Activated CD4-positive, alpha-beta memory T cell treated with anti-CD3 and anti-CD28 coated beads for 36 hours (primary cell): ENCODE results near the gene RGS17. TPM values are rescaled to one million over a fixed set of nuclear protein-coding genes. Genes with fewer than 3 reads are reported as not detected.
"Not testable (repeated sequence)": the region's sequence is repeated elsewhere in the genome, so short reads cannot be mapped to it uniquely, and the experiment has no call there.

Source experiments
- CTCF ChIA-PET: fragments of 350-600 bp; sonication (Branson Sonifier 250); formaldehyde crosslinking; loops from one replicate; lab custom pipeline; 2021; ENCODE audit warnings: antibody characterized with exemption, inconsistent platforms; lab: Charles Lee
- POLR2A ChIA-PET: fragments of 350-600 bp; sonication (Branson Sonifier 250); formaldehyde crosslinking; loops from one replicate; lab custom pipeline; 2021; ENCODE audit warnings: antibody characterized with exemption; lab: Charles Lee
- DNase-seq: peaks from one replicate; pipeline ENCODE4 v3.0.0-alpha.2; 2020
- H3K27ac Mint-ChIP-seq: one replicate; pipeline ENCODE4 v1.8.0; 2021; ENCODE audit warnings: mixed read lengths
- H3K27me3 Mint-ChIP-seq: one replicate; pipeline ENCODE4 v1.8.0; 2021; ENCODE audit warnings: mixed read lengths
- H3K36me3 Mint-ChIP-seq: one replicate; pipeline ENCODE4 v1.8.0; 2021; ENCODE audit warnings: mixed read lengths
- H3K4me1 Mint-ChIP-seq: one replicate; pipeline ENCODE4 v1.8.0; 2021; ENCODE audit warnings: low read depth, mixed read lengths
- H3K4me3 Mint-ChIP-seq: one replicate; pipeline ENCODE4 v1.8.0; 2021; ENCODE audit warnings: mild to moderate bottlenecking, mixed read lengths
- H3K9me3 Mint-ChIP-seq: one replicate; pipeline ENCODE4 v1.8.0; 2021; ENCODE audit warnings: mixed read lengths
- intact Hi-C: fragments of 100-400 bp; cut with micrococcal nuclease; formaldehyde crosslinking; loops from one replicate; pipeline ENCODE4 v1.15.1; 2023
- total RNA-seq, 2 experiments: library from RNA; stranded (reverse); gene quantifications; one replicate each; pipeline ENCODE4 v1.2.3, GENCODE V29; 2021

Gene RGS17
- total RNA-seq, 2 experiments from 2014 or later: not detected

GRCh38 chr6:153117986-153118879, 12.8 kb downstream of the RGS17 start:
- Mint-ChIP-seq H3K36me3 (no peaks in the 10 kb centered on the region), H3K9me3 (peaks cover 6% of the 10 kb centered on the region), H3K4me3 (no peak overlapping the region), H3K27ac (no peak overlapping the region), H3K27me3 (peaks cover 7% of the 10 kb centered on the region), H3K4me1 (peaks cover 3% of the 10 kb centered on the region)
- ChIA-PET POLR2A (no interaction called here), CTCF (no interaction called here)
- intact Hi-C loops: no loop called here
- no peak for DNase-seq

GRCh38 chr6:153111082-153111481, 20.0 kb downstream of the RGS17 start:
- POLR2A ChIA-PET, intact Hi-C loops, H3K27ac Mint-ChIP-seq, CTCF ChIA-PET, H3K4me1 Mint-ChIP-seq, H3K4me3 Mint-ChIP-seq, H3K36me3 Mint-ChIP-seq, DNase-seq, H3K27me3 Mint-ChIP-seq: not testable (repeated sequence)
- H3K9me3 Mint-ChIP-seq: peaks cover 18% of the 10 kb centered on the region

GRCh38 chr6:153110612-153111011, 20.5 kb downstream of the RGS17 start:
- CTCF ChIA-PET, H3K36me3 Mint-ChIP-seq, H3K4me3 Mint-ChIP-seq, H3K27me3 Mint-ChIP-seq, POLR2A ChIA-PET, H3K27ac Mint-ChIP-seq, DNase-seq, H3K4me1 Mint-ChIP-seq, intact Hi-C loops: not testable (repeated sequence)
- H3K9me3 Mint-ChIP-seq: peaks cover 18% of the 10 kb centered on the region

GRCh38 chr6:153108315-153108714, 22.8 kb downstream of the RGS17 start:
- intact Hi-C loops: no loop called here
- Mint-ChIP-seq H3K4me3 (no peak overlapping the region), H3K36me3 (peaks cover 2% of the 10 kb centered on the region), H3K4me1 (no peaks in the 10 kb centered on the region), H3K9me3 (peaks cover 13% of the 10 kb centered on the region), H3K27ac (no peak overlapping the region), H3K27me3 (peaks cover 2% of the 10 kb centered on the region)
- CTCF ChIA-PET: no interaction called here
- no peak for DNase-seq
- POLR2A ChIA-PET: no interaction called here

DNA sequence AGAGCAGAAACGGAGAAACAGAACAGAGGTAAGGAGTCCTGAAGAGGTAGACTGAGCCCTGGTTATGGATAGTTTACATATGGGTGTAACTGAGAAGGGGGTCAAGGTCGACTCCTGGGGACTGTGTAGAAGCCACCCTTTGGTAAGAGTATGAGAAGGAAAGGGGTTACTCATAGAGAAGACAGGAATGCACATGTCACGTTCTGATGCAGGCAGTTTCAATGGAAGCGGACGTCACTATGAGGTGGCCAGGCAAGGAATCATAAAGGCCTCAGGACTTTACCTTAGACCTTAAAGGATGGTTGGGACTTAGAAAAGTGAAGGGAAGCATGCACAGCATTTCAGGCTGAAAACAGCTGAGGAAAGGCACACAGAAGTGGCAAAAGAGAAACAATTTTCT, 25.1 kb downstream of the RGS17 start:
- Mint-ChIP-seq H3K36me3 (no peaks in the 10 kb centered on the region), H3K27ac (no peak overlapping the region), H3K4me3 (no peak overlapping the region), H3K27me3 (peaks cover 2% of the 10 kb centered on the region), H3K9me3 (no peaks in the 10 kb centered on the region), H3K4me1 (no peaks in the 10 kb centered on the region)
- DNase-seq: no peak
- ChIA-PET CTCF (no interaction called here), POLR2A (no interaction called here)
- intact Hi-C loops: no loop called here

DNA sequence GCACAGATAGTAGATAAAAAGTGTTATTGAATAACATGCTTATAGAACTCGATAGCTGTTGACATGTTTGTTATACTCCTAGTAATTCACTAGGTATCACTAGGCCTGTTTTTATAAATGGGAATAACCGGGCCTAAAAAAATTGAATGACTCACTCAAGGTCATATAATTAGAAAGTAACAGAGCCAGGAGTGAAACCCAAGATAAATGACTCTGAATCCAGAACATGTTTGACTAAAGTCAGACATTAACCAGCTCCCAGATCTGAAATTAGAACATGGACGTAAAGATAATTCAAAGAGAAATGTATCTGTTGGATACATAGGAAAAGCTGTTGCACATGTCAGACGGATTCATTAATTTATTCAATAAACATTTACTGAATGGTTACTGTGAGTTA, 26.9 kb downstream of the RGS17 start:
- CTCF ChIA-PET: no interaction called here
- POLR2A ChIA-PET: no interaction called here

DNA sequence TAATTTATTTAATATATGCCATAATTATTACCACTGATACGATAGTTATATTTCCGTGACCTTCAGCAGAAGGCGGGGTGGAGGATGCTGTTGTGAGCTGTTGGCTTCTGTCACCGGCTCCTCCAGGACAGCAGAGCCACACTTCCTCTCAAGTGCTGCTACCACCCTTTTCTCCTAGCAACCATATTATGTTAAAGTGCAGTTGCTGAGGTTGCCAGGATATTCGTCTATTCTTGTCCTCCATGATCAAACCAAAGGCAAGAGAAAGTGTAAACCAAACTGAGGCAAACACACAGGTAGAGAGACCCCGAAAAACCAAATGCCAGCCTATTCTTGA, 27.8 kb downstream of the RGS17 start:
- intact Hi-C loops: no loop called here
- no peak overlapping the region for H3K27ac Mint-ChIP-seq
- no peak for DNase-seq
- no peaks in the 10 kb centered on the region for H3K4me1 Mint-ChIP-seq
- ChIA-PET CTCF (no interaction called here), POLR2A (no interaction called here)
- no peak overlapping the region for H3K4me3 Mint-ChIP-seq
- H3K27me3 Mint-ChIP-seq: peaks cover 4% of the 10 kb centered on the region
- no peaks in the 10 kb centered on the region for H3K36me3 Mint-ChIP-seq
- H3K9me3 Mint-ChIP-seq: no peaks in the 10 kb centered on the region

More for the DNA sequence above, 26.9 kb downstream of the RGS17 start:
- H3K27me3 Mint-ChIP-seq: peaks cover 4% of the 10 kb centered on the region
- intact Hi-C loops: no loop called here
- H3K27ac Mint-ChIP-seq: no peak overlapping the region
- H3K9me3 Mint-ChIP-seq: no peaks in the 10 kb centered on the region
- no peaks in the 10 kb centered on the region for H3K36me3 Mint-ChIP-seq
- no peak for DNase-seq
- no peaks in the 10 kb centered on the region for H3K4me1 Mint-ChIP-seq
- no peak overlapping the region for H3K4me3 Mint-ChIP-seq

DNA sequence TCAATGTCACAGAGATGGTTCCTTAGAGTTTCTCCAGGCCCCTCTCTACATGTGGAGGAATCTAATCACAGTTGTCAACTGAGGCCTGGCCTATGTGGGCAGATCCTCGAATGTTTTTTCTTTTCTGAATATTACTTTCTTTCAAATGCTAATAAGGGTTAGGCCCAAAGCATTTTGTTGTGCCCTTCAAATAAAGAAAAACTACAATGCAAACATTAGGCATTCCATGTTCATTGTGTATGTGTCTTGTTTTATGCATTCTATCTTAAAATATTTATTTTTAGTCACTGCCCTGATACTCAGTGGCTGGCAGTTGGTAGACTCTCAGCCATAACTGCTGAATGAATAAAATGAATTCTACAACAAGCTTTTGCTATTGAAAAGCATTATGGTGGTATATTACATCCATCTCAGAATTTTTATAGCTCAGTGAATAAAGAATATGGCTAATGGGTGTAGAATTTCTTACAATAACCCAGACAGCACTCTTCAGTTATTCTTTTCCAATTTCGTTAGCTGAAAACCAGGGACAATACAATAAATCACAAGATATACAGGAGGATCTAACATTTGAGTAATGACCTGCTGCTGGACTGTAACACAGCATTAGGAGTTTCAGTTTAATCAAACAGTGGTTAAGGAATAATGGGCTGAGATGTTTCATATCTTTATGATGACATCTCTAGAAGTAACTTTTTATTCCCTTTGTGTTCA, 28.3 kb downstream of the RGS17 start:
- ChIA-PET CTCF (no interaction called here), POLR2A (no interaction called here)
- no peak for DNase-seq
- Mint-ChIP-seq H3K36me3 (no peaks in the 10 kb centered on the region), H3K4me3 (no peak overlapping the region), H3K9me3 (no peaks in the 10 kb centered on the region), H3K27ac (no peak overlapping the region), H3K27me3 (peaks cover 4% of the 10 kb centered on the region), H3K4me1 (no peaks in the 10 kb centered on the region)
- intact Hi-C loops: no loop called here

DNA sequence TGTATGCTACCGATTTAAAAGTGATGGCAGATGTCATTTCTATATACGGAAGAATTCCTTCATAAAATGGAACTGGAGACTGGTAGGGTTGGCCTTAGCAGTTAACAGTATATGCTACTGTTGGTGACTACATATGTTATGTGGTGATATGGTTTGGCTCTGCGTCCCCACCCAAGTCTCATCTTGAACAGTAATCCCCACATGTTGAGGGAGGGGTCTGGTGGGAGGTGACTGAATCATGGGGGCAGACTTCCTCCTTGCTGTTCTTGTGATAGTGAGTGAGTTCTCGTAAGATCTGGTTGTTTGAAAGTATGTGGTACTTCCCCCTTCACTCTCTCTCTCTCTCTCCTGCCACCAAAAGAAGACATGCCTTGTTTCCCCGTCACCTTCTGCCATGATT, 29.6 kb downstream of the RGS17 start:
- Mint-ChIP-seq H3K36me3 (no peaks in the 10 kb centered on the region), H3K9me3 (no peaks in the 10 kb centered on the region), H3K27ac (no peak overlapping the region), H3K27me3 (peaks cover 7% of the 10 kb centered on the region), H3K4me3 (no peak overlapping the region), H3K4me1 (no peaks in the 10 kb centered on the region)
- no peak for DNase-seq
- intact Hi-C loops: no loop called here
- ChIA-PET CTCF (no interaction called here), POLR2A (no interaction called here)

DNA sequence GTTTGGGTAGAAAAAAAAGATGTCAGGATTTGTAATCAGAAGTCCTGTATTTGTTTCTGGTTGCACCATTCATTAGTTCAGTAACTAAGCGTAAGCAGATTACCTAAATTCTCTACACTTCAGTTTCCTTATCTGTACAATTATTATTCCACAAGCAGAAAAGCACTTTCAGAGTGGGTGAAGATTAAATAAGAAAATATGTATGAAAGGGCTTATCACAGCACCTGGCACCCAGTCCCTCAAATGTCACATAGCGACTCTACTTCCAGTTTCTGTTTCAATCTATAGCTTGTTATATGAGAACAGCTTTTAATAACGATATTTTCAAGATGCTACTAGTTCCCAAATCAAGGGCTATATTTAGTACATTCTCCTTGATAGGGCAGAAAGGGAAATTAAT, 31.4 kb downstream of the RGS17 start:
- ChIA-PET POLR2A (no interaction called here), CTCF (no interaction called here)
- no peak overlapping the region for H3K4me3 Mint-ChIP-seq
- intact Hi-C loops: no loop called here
- DNase-seq: no peak
- no peaks in the 10 kb centered on the region for H3K4me1 Mint-ChIP-seq
- no peak overlapping the region for H3K27ac Mint-ChIP-seq
- no peaks in the 10 kb centered on the region for H3K36me3 Mint-ChIP-seq
- peaks cover 11% of the 10 kb centered on the region for H3K27me3 Mint-ChIP-seq
- no peaks in the 10 kb centered on the region for H3K9me3 Mint-ChIP-seq

DNA sequence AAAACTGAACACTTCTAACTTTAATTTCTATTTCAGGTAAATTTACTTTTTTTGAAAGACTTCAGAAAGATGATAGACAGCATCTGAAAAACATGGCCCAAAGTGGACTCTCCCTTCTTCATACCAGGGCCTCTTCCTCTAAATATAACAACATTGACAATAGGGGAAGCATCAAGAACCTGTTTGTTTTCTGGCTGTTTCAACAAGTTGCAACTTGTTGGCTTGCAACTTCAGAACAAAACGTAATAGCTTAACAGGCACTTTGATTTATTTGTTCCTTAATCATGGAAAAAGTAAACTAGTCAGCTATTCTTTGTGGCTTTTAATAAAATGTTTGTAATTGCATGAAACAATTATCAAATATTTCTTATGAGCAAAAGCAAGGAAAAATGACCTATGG, 34.3 kb downstream of the RGS17 start:
- H3K36me3 Mint-ChIP-seq: no peaks in the 10 kb centered on the region
- intact Hi-C loops: no loop called here
- H3K27ac Mint-ChIP-seq: no peak overlapping the region
- H3K27me3 Mint-ChIP-seq: peaks cover 14% of the 10 kb centered on the region
- peaks cover 2% of the 10 kb centered on the region for H3K4me1 Mint-ChIP-seq
- DNase-seq: no peak
- H3K4me3 Mint-ChIP-seq: no peak overlapping the region
- ChIA-PET POLR2A (no interaction called here), CTCF (no interaction called here)
- H3K9me3 Mint-ChIP-seq: no peaks in the 10 kb centered on the region

DNA sequence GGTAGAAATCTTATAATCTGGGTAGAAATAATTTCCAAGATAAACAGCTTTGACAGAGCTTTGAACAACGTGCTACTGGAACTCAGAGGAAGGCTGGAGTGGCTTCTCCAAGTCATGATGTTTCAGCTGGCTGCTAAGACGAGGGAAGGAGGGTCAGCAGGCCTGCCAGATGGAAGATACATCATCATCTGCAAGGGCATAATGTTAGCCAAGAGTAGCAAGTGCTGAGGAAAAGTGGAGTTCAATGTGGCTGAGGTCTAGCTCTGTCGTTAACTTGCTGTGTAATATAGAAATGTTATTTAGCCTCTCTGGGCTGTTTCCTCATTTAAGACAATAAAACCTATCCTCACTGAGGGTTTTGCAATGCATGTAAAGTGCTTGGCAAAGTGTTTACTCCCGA, 35.1 kb downstream of the RGS17 start:
- intact Hi-C loops: no loop called here
- CTCF ChIA-PET: no interaction called here
- Mint-ChIP-seq H3K4me3 (no peak overlapping the region), H3K27ac (no peak overlapping the region), H3K27me3 (peaks cover 14% of the 10 kb centered on the region), H3K9me3 (no peaks in the 10 kb centered on the region), H3K36me3 (no peaks in the 10 kb centered on the region), H3K4me1 (peaks cover 2% of the 10 kb centered on the region)
- no peak for DNase-seq
- POLR2A ChIA-PET: no interaction called here
